Mesothelial cell of epicardium (in vitro differentiated cells): Measurements from ENCODE around the gene OR2T34. TPM values are rescaled to one million over a fixed set of nuclear protein-coding genes. Genes with fewer than 3 reads are reported as not detected.
"Not testable (repeated sequence)": the region's sequence is repeated elsewhere in the genome, so short reads cannot be mapped to it uniquely, and the experiment has no call there.

Source experiments
- DNase-seq, 2 experiments: peaks; one replicate each; pipeline ENCODE4 v3.0.0; 2021; ENCODE audit warnings: low spot score in 2 of 2; ENCODE audit not compliant: unreplicated experiment in 2 of 2
- H3K27ac Mint-ChIP-seq: 2 replicates; pipeline ENCODE4 v1.8.0; 2021; ENCODE audit warnings: mixed read lengths
- H3K27me3 Mint-ChIP-seq: 2 replicates; pipeline ENCODE4 v1.8.0; 2021; ENCODE audit warnings: low read depth, mixed read lengths
- H3K36me3 Mint-ChIP-seq: 2 replicates; pipeline ENCODE4 v1.8.0; 2021; ENCODE audit warnings: mixed read lengths
- H3K4me1 Mint-ChIP-seq: 2 replicates; pipeline ENCODE4 v1.8.0; 2021; ENCODE audit warnings: mixed read lengths
- H3K4me3 Mint-ChIP-seq: 2 replicates; pipeline ENCODE4 v1.8.0; 2021; ENCODE audit warnings: mild to moderate bottlenecking, moderate library complexity, mixed read lengths
- H3K9me3 Mint-ChIP-seq: 2 replicates; pipeline ENCODE4 v1.8.0; 2021; ENCODE audit warnings: mixed read lengths
- total RNA-seq: library from RNA; stranded (reverse); gene quantifications from 3 replicates; pipeline ENCODE4 v1.2.1, GENCODE V29; 2021

OR2T34 gene
- total RNA-seq, 1 donor from 2014 or later: not detected

DNA sequence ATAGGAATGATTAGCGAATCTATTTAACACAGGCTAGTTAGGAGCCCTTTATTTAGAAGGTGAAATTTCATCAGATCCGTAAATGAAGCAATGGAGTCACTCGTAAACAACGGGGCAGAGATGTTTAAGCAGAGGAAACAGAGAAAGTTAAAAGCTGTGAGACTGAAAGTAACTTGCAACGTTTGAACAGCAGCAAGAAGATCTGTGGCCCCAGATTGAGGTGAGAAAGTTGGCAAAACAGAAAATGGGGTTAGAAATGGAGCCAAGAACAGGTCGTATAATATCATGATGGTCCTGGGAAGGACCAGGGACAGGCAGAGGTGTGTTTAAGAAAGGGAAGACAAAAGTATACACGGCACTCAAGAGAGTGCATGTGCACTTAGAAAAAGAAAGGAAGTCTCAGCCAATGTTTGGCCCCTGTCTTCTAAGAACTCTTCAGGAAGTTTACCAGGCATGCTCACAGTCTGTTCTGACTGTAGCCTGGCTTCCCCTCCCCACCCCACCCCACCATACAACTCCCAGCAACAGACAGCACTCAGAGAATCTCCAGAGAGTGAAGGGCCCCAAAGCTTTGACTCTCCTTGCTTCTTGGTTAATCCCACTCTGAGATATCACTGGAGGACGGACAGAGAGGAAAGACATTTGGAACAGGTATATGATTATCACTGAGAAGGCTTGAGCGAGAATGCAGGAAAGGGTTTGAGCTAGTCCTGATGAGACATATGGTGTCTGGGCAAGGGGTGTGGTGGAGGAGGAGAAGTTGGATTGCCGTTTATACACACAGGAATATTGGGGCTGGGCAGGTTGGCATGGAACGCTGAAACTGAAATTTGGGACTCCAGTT, 8.8 kb downstream of the OR2T34 start:
- not testable (repeated sequence) for DNase-seq, H3K27me3 Mint-ChIP-seq, H3K36me3 Mint-ChIP-seq, H3K4me3 Mint-ChIP-seq, H3K4me1 Mint-ChIP-seq, H3K27ac Mint-ChIP-seq
- peaks cover 19% of the 10 kb centered on the region for H3K9me3 Mint-ChIP-seq

DNA sequence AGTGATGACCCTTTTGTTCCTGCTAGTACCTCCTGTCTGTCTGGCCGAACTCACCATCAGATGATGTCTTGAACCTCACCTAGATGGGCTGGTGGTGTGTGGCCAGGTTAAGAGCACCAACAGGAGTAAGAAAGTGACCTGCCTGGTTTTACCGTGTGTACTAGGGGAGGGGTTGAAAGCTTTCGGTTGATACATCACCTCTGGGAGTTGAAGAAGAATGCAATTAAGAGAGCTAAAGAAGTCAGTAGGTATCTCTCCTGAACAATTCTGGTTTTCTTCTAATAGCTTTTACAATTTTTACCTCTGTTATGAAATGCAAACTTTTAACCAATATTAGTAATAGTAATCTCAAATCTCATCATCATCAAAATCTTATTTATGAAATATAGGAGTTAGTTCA, 11.9 kb downstream of the OR2T34 start, which contains the start of gene OR2T29:
OR2T29 (minus strand) TSS at position 101 of the 400 bp plus-strand sequence. CDS start 3,281 bp downstream, outside the sequence.
- H3K4me3 Mint-ChIP-seq, DNase-seq, H3K4me1 Mint-ChIP-seq, H3K27me3 Mint-ChIP-seq, H3K27ac Mint-ChIP-seq, H3K36me3 Mint-ChIP-seq, H3K9me3 Mint-ChIP-seq: not testable (repeated sequence)

DNA sequence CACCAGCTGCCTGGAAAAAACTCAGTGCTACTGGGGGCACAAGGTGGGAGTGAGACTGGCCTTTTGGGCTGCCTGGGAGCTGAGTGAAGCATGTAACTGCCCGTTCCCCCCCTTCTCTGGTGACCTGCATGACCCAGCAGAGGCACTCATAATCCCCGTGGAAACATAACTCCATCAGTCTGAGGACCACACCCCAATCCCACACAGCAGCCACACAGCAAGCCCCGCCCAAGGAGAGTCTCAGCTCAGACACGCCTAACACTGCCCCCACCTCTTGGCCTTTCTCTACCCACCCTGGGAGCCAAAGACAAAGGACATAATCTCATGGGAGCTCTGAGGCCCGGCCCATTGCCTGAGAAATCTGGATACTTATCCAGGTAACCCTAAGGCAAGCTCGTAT, 23.5 kb downstream of the OR2T34 start:
- H3K36me3 Mint-ChIP-seq, H3K9me3 Mint-ChIP-seq, H3K27me3 Mint-ChIP-seq, H3K4me1 Mint-ChIP-seq, H3K27ac Mint-ChIP-seq, H3K4me3 Mint-ChIP-seq, DNase-seq: not testable (repeated sequence)

DNA sequence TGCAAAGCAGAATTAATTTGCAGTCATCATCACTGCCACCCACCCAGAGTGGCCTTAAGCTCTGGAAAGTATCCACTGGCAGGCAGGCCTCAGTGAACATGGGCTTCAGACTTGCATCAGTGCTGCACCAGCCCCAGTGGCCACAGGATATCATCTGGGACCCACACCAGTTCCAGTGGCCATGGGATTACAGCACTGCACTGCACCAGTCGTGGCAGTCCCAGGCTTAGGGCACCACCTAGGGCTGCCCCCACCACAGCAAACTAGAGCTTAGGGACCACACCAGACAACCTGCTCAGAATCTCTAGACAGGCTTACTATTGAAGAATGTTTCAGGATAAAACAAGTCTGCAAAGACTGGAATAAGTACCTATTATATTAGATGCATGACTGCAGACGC, 27.2 kb downstream of the OR2T34 start:
- not testable (repeated sequence) for DNase-seq, H3K27me3 Mint-ChIP-seq, H3K4me3 Mint-ChIP-seq, H3K36me3 Mint-ChIP-seq, H3K9me3 Mint-ChIP-seq, H3K27ac Mint-ChIP-seq, H3K4me1 Mint-ChIP-seq

DNA sequence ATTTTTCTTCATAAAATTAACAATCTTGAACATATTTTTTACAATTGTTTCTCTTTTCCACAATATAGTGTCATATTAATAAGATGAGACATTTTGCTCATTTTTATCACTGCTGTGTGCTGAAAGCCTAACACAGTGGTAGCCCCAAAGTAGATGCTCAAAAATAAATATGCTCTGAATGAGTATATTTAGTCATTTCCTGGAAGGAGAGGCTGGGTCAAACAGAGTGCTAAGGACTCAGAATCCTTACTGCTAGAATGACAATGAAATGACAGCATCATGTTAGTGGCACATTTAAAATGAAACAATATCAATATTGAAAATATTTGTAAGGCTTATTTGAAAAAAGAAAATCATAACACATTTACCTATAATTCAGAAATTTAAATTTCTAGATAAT, 37.1 kb downstream of the OR2T34 start:
- H3K4me3 Mint-ChIP-seq, DNase-seq, H3K36me3 Mint-ChIP-seq, H3K27ac Mint-ChIP-seq, H3K27me3 Mint-ChIP-seq, H3K9me3 Mint-ChIP-seq, H3K4me1 Mint-ChIP-seq: not testable (repeated sequence)

Other genes with a start within 250 kb of the OR2T34 start
- gene OR14C36, start 226.0 kb downstream of the OR2T34 start, total RNA-seq: not detected in 3 replicates
- not detected in 3 replicates for gene OR2T4, start 213.1 kb downstream of the OR2T34 start, total RNA-seq
- not detected in 3 replicates for gene OR2T6, start 199.0 kb downstream of the OR2T34 start, total RNA-seq
- not detected in 3 replicates for gene OR2T1, start 171.7 kb downstream of the OR2T34 start, total RNA-seq
- gene OR2T2, start 129.1 kb downstream of the OR2T34 start, total RNA-seq: not detected in 3 replicates
- gene OR2T3, start 101.4 kb downstream of the OR2T34 start, total RNA-seq: not detected in 3 replicates
- gene OR2T5, start 86.2 kb downstream of the OR2T34 start, total RNA-seq: not detected in 3 replicates
- gene OR2G6, start 66.7 kb downstream of the OR2T34 start, total RNA-seq: 0.04 TPM in 1 of 3 replicates, not detected in the others
- gene OR2T29, start 12.0 kb downstream of the OR2T34 start, total RNA-seq: not detected in 3 replicates
- gene OR2T10, start 22.9 kb upstream of the OR2T34 start, total RNA-seq: not detected in 3 replicates
- gene OR2T11, start 60.3 kb upstream of the OR2T34 start, total RNA-seq: not detected in 3 replicates
- gene OR2T35, start 70.5 kb upstream of the OR2T34 start, total RNA-seq: not detected in 3 replicates
- gene OR2T27, start 80.8 kb upstream of the OR2T34 start, total RNA-seq: not detected in 3 replicates
- gene OR14I1, start 128.0 kb upstream of the OR2T34 start, total RNA-seq: not detected in 3 replicates
- not detected in 3 replicates for gene LYPD8, start 181.0 kb upstream of the OR2T34 start, total RNA-seq